B cell (primary cell): Measurements from ENCODE around the gene UGT2B28. TPM values are rescaled to one million over a fixed set of nuclear protein-coding genes. Genes with fewer than 3 reads are reported as not detected.
"Not testable (repeated sequence)": the region's sequence is repeated elsewhere in the genome, so short reads cannot be mapped to it uniquely, and the experiment has no call there.

Experiments
- ATAC-seq: fragments of 200-7000 bp; cut with Tn5 transposase; one replicate; pipeline ENCODE4 v1.10.0; 2021; ENCODE audit warnings: low read depth, mild to moderate bottlenecking, moderate number of reproducible peaks, moderate library complexity
- CTCF ChIA-PET: fragments of 350-600 bp; sonication (Branson Sonifier 250); formaldehyde crosslinking; loops from one replicate; lab custom pipeline; 2021; ENCODE audit warnings: antibody characterized with exemption, inconsistent platforms; lab: Charles Lee
- POLR2A ChIA-PET: fragments of 350-600 bp; sonication (Branson Sonifier 250); formaldehyde crosslinking; loops from one replicate; lab custom pipeline; 2021; ENCODE audit warnings: antibody characterized with exemption; lab: Charles Lee
- DNase-seq: peaks from one replicate; pipeline ENCODE4 v3.0.0; 2013
- H2AFZ ChIP-seq: 2 replicates; pipeline ENCODE4 v1.6.1; 2012; ENCODE audit warnings: mild to moderate bottlenecking, low read depth, low read length; ENCODE audit not compliant: insufficient read depth, poor library complexity, severe bottlenecking
- H3K27ac ChIP-seq, 2 donors: 1 replicate in 1 of 2; 2 replicates in 1 of 2; pipeline ENCODE4 v1.5.1; 2012 to 2013; ENCODE audit warnings: low read length in 2 of 2, mild to moderate bottlenecking in 2 of 2, moderate library complexity in 1 of 2
- H3K27me3 ChIP-seq, 4 experiments: fragments of 200-600 bp in 1 of 4; sonication (generic) in 1 of 4; replicated peaks in 1 of 4; 1 replicate in 2 of 4; 2 replicates in 2 of 4; pipeline versions ENCODE4 v1.6.1 to v1.7.0; 2013 to 2016; ENCODE audit warnings: low read length in 3 of 4, mild to moderate bottlenecking in 2 of 4, mixed read lengths in 1 of 4, moderate library complexity in 1 of 4; ENCODE audit not compliant: insufficient read depth in 4 of 4, control insufficient read depth in 3 of 4; ENCODE audit errors: control extremely low read depth in 1 of 4
- H3K36me3 ChIP-seq, 2 experiments: replicated peaks in 1 of 2; 1 replicate in 1 of 2; 2 replicates in 1 of 2; pipeline versions ENCODE4 v1.6.1 to v1.7.1; 2013; ENCODE audit warnings: low read length in 1 of 2; ENCODE audit not compliant: insufficient read depth in 2 of 2, control insufficient read depth in 1 of 2; ENCODE audit errors: control extremely low read depth in 1 of 2, extremely low read depth in 1 of 2
- H3K4me1 ChIP-seq, 2 donors: fragments of 200-600 bp in 1 of 2; sonication (generic) in 1 of 2; 1 replicate in 1 of 2; 2 replicates in 1 of 2; pipeline versions ENCODE4 v1.5.1 to v1.6.1; 2013 to 2017; ENCODE audit warnings: low read length in 2 of 2; ENCODE audit not compliant: control insufficient read depth in 2 of 2, insufficient read depth in 2 of 2
- H3K4me2 ChIP-seq: replicated peaks from 2 replicates; pipeline ENCODE3; 2012; ENCODE audit warnings: mild to moderate bottlenecking, low read depth, low read length; ENCODE audit not compliant: poor library complexity, severe bottlenecking
- H3K4me3 ChIP-seq, 5 experiments: fragments of 200-600 bp in 1 of 5; sonication (generic) in 1 of 5; 1 replicate in 3 of 5; 2 replicates in 2 of 5; pipeline versions ENCODE4 v1.5.1 to v1.7.0; 2011 to 2016; ENCODE audit warnings: low read length in 4 of 5, mild to moderate bottlenecking in 4 of 5, low read depth in 2 of 5, control low read depth in 1 of 5, moderate library complexity in 1 of 5; ENCODE audit not compliant: insufficient read depth in 1 of 5; ENCODE audit errors: control extremely low read depth in 1 of 5, extremely low read depth in 1 of 5
- H3K79me2 ChIP-seq: fragments of 200-600 bp; sonication (generic); one replicate; pipeline ENCODE4 v1.6.0; 2016; ENCODE audit warnings: low read length; ENCODE audit not compliant: control insufficient read depth, insufficient read depth
- H3K9ac ChIP-seq: fragments of 200-600 bp; sonication (generic); 2 replicates; pipeline ENCODE4 v1.6.1; 2017; ENCODE audit warnings: mild to moderate bottlenecking, low read length, moderate library complexity
- H3K9me3 ChIP-seq, 3 donors: one replicate each; pipeline versions ENCODE4 v1.6.1 to v1.7.1; 2013; ENCODE audit warnings: low read length in 2 of 3; ENCODE audit not compliant: control insufficient read depth in 2 of 3, insufficient read depth in 1 of 3; ENCODE audit errors: control extremely low read depth in 1 of 3
- H4K20me1 ChIP-seq: 2 replicates; pipeline ENCODE4 v1.6.0; 2012; ENCODE audit warnings: mild to moderate bottlenecking, low read length; ENCODE audit not compliant: insufficient read depth, control insufficient read depth, poor library complexity, severe bottlenecking
- H3K27ac Mint-ChIP-seq: one replicate; pipeline ENCODE4 v1.8.0; 2021; ENCODE audit warnings: mixed read lengths
- H3K27me3 Mint-ChIP-seq: one replicate; pipeline ENCODE4 v1.8.0; 2021; ENCODE audit warnings: mixed read lengths
- H3K4me1 Mint-ChIP-seq: one replicate; pipeline ENCODE4 v1.8.0; 2021; ENCODE audit warnings: mixed read lengths
- H3K4me3 Mint-ChIP-seq: one replicate; pipeline ENCODE4 v1.8.0; 2021; ENCODE audit warnings: mixed read lengths
- H3K9me3 Mint-ChIP-seq: one replicate; pipeline ENCODE4 v1.8.0; 2022; ENCODE audit warnings: mixed read lengths; ENCODE audit not compliant: insufficient read depth
- CTCF ChIP-seq: fragments of 200-600 bp; IDR thresholded peaks from one replicate; pipeline ENCODE4 v1.8.0; 2022; ENCODE audit warnings: antibody characterized with exemption, mild to moderate bottlenecking
- EZH2 ChIP-seq: IDR thresholded peaks from 2 replicates; pipeline ENCODE4 v1.6.1; 2012; ENCODE audit warnings: borderline replicate concordance, low read depth, mild to moderate bottlenecking, moderate library complexity, low read length; ENCODE audit not compliant: insufficient read depth, poor library complexity, severe bottlenecking
- WGBS: methylation state at CpG from one replicate; pipeline ENCODE4 v1.1.5; 2013; ENCODE audit warnings: missing lambda C conversion rate; ENCODE audit not compliant: insufficient coverage; 5-methylcytosine and 5-hydroxymethylcytosine counted together
- intact Hi-C: fragments of 100-400 bp; cut with micrococcal nuclease; formaldehyde crosslinking; loops from one replicate; pipeline ENCODE4 v1.10.0; 2022
- polyA plus RNA-seq: library from polyadenylated mRNA; depleted of rRNA; stranded (reverse); fragments of >200 nt; gene quantifications from 2 replicates; pipeline ENCODE4 v1.2.3, GENCODE V29; 2012
- total RNA-seq, 2 donors: library from RNA; stranded (reverse); fragments of 120-200 nt in 1 of 2; gene quantifications; 1 replicate in 1 of 2; 2 replicates in 1 of 2; pipeline versions ENCODE4 v1.2.3 to v1.2.4, GENCODE V29; 2013 to 2022

The UGT2B28 gene
- total and polyA plus RNA-seq, 2 donors (not counting 1 experiment from before 2014, with no cell fraction given) = not detected

GRCh38 chr4:69317669-69318298 lies 37.5 kb downstream of the UGT2B28 start:
- H3K9me3 Mint-ChIP-seq, H3K27ac Mint-ChIP-seq, H3K27me3 ChIP-seq, H3K27me3 Mint-ChIP-seq, H4K20me1 ChIP-seq, CTCF ChIA-PET, H3K4me3 ChIP-seq, H3K4me2 ChIP-seq, H3K4me1 ChIP-seq, ATAC-seq, intact Hi-C loops, H3K4me3 Mint-ChIP-seq, H3K79me2 ChIP-seq, H2AFZ ChIP-seq, DNase-seq, H3K9me3 ChIP-seq, H3K36me3 ChIP-seq, POLR2A ChIA-PET, H3K27ac ChIP-seq, H3K4me1 Mint-ChIP-seq, H3K9ac ChIP-seq: not testable (repeated sequence)
- peak; percentile 19 for TF ChIP-seq CTCF
- no CpG with 5 or more reads among the region's 3 CpGs for WGBS

DNA sequence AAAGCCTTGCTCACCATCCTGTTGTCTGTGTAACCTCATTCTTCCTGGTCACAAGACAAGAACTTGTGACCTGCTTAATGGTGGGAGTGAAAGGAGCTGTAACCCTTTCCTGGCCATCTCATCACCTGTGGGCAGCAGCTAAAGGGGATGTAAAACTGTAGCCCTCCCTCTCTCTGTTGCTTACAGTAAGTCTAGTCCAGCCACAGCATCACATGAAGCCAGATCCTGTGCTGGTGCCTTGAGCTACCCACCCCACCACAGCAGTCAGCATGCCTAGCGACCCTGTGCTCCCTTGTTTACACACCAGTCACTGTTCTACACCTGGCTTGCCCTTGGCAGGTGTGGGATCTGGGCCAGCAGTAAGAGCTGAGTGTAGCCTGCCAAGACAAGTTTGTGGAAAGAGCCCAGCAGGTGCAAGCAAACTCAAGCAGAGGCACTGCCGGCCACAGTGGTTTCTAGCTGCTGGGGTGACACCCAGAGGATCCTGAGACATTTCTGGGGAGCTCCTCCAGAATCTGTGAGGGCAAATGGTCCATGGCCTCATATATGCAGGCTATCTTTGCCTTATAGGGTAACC lies 41.0 kb downstream of the UGT2B28 start:
- Mint-ChIP-seq H3K27ac (no peak overlapping the region), H3K27me3 (no peaks in the 10 kb centered on the region), H3K9me3 (no peaks in the 10 kb centered on the region), H3K4me1 (no peaks in the 10 kb centered on the region), H3K4me3 (no peak overlapping the region)
- no peak overlapping the region for H3K9ac ChIP-seq
- ChIA-PET POLR2A (no interaction called here), CTCF (no interaction called here)
- H3K4me3 ChIP-seq = no peak overlapping the region
- no peak overlapping the region for H3K4me2 ChIP-seq
- H3K36me3 ChIP-seq = no peaks in the 10 kb centered on the region
- WGBS = 100% methylated on average over 1 of the region's 2 CpGs
- no peaks in the 10 kb centered on the region for H3K27me3 ChIP-seq
- H3K9me3 ChIP-seq = no peaks in the 10 kb centered on the region
- no peak for TF ChIP-seq EZH2
- no peak for TF ChIP-seq CTCF
- intact Hi-C loops = no loop called here
- H3K4me1 ChIP-seq = no peaks in the 10 kb centered on the region
- DNase-seq (no peak), ATAC-seq (no peak)
- H3K27ac ChIP-seq = no peak overlapping the region
- H4K20me1 ChIP-seq = no peaks in the 10 kb centered on the region
- H3K79me2 ChIP-seq = no peaks in the 10 kb centered on the region
- H2AFZ ChIP-seq = no peak overlapping the region
